Measurements from ENCODE around the gene GGPS1. TPM values are rescaled to one million over a fixed set of nuclear protein-coding genes. Genes with fewer than 3 reads are reported as not detected.

Gene GGPS1
- 34.0 TPM for total RNA-seq (2013)
- 10 to 100 TPM in 2 of 3 donors, 1 to 10 TPM in 1; 7.9 to 53.0 (median 45.8) TPM for polyA plus RNA-seq
- polyA minus RNA-seq: 3.6 and 9.3 TPM in 2 replicates
- total RNA-seq: 3.9 to 9.6 (median 5.9) reads per million in 11 experiments

DNA sequence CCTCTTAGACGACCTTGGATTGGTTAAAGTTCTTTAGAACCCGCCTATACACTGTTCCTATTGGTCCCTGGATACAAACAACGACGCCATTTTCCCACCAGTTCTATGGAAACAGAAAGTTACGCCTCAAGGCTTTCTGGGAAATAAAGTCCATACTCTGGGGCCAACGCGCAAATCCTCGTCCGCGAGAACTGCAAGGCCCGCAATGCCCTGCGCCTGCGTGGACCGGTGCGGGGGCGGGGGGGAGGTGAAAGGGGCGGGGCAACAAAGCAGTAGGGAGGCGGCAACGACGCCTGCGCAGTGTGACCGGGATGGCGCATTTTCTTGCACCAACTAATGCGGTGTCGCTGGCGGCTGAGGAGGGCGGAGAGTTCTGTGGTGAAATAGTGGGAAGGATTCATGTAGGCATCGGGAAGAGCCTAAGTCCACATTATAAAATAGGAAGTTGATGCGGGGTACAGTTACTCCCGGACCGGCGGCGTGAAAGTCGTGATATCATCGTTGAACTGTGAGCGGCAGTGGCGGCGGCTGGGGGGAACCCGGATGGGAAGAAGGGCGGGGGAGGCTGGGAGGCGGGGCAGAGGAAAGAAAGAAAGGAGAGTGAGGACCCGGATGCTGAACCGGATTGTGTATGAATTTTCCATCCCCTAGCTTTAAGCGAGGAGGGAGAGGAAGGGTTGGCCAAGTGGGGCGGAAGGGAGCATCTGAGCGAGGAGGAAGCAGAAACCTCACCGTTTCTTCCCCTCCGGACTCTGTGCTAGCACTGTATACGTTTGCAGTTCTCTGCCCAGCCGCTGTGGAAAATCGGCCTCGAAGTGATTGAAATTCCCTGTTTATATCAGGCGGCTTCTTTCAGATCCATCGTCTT, at the start of gene GGPS1:
Gene GGPS1, plus strand, starts transcription at position 300 of the 868 bp plus-strand sequence. CDS start 6,695 bp downstream, outside the sequence.
- Histone ChIP-seq H4K20me1 (ENCODE audit: insufficient read depth, low read length) (peaks cover 76% of the 10 kb centered on the region), H2AFZ (ENCODE audit: insufficient read depth, low read depth, low read length, poor library complexity, severe bottlenecking) (peak within 1 kb of the TSS; percentile 75), H3K9ac (ENCODE audit: insufficient read depth, low read length, poor library complexity, severe bottlenecking) (peak within 1 kb of the TSS; percentile 96), H3K9me3 (replicated peaks in 1 of 2; ENCODE audit: control insufficient read depth in 1 of 2, insufficient read depth in 1 of 2, low read length in 2 of 2) (no peaks in the 10 kb centered on the region), H3K4me3 (replicated peaks in 1 of 3; ENCODE audit: low read depth in 2 of 3, low read length in 3 of 3) (peak within 1 kb of the TSS; percentile 81 to 99 (median 92)), H3K27ac (ENCODE audit: low read depth in 1 of 2, low read length in 2 of 2) (peak within 1 kb of the TSS; percentile 90 to 96), H3K4me1 (ENCODE audit: control insufficient read depth in 1 of 2, insufficient read depth in 2 of 2, low read length in 2 of 2) (peaks cover 40 to 67% of the 10 kb centered on the region in 2 donors), H3K27me3 (ENCODE audit: control insufficient read depth in 2 of 2, insufficient read depth in 2 of 2, low read length in 2 of 2) (no peaks in the 10 kb centered on the region), H3K79me2 (ENCODE audit: insufficient read depth, low read length) (peaks cover 90% of the 10 kb centered on the region), H3K36me3 (replicated peaks in 1 of 2; ENCODE audit: control insufficient read depth in 1 of 2, insufficient read depth in 2 of 2, low read length in 2 of 2) (no peaks in the 10 kb centered on the region), H3K4me2 (replicated peaks; ENCODE audit: extremely low read depth, low read length, poor library complexity, severe bottlenecking) (peak within 1 kb of the TSS; percentile 93)
- intact Hi-C loops (cut with micrococcal nuclease): loop anchor here (2.0 to 10.0 kb wide), 6 partner anchors 38 to 204 kb away; partner anchors contain the start of genes B3GALNT2 (in 2 of the 2), TBCE (in 2 of the 2), RBM34 (in 1 of the 2) and TOMM20 (in 1 of the 2)
- Mint-ChIP-seq H3K9me3 (no peaks in the 10 kb centered on the region), H3K36me3 (peaks cover 0 to 5% of the 10 kb centered on the region in 2 donors), H3K4me1 (peaks cover 36% of the 10 kb centered on the region), H3K27me3 (ENCODE audit: low read depth in 3 of 3) (peaks cover 0 to 2% (median 0%) of the 10 kb centered on the region in 3 donors), H3K4me3 (no peak within 1 kb of the TSS), H3K27ac (peak within 1 kb of the TSS in 5 of 7 donors; percentile 89 to 96 (median 90))
- TF ChIP-seq CTCF (IDR thresholded peaks at IDR 0.05): peak; percentile 25
- DNase-seq: peak; percentile 99
- WGBS (ENCODE audit: insufficient coverage): 0% methylated on average over 46 of the region's 54 CpGs

DNA sequence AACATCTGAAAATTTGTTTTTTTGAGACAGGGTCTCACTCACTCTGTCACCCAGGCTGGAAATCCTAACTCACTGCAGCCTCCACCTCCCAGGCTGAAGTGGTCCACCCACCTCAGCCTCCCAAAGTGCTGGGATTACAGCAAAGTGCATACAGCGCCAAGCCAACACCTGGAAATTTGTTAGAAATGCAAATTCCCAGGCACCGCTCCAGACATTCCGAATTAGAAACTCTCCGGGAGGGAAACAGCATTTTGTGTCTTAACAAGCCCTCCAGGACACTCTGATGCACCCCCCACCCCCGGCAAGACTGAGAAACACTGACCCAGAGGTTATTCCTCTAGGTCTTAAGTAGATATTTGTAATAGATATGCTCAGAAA, 49.5 kb upstream of the GGPS1 start:
- H3K27me3 Mint-ChIP-seq (ENCODE audit: low read depth in 3 of 3): no peaks in the 10 kb centered on the region
- H3K36me3 Mint-ChIP-seq: peaks cover 0 to 3% of the 10 kb centered on the region in 2 donors
- TF ChIP-seq CTCF (IDR thresholded peaks at IDR 0.05): no peak
- intact Hi-C loops (cut with micrococcal nuclease): no loop called here
- WGBS (ENCODE audit: insufficient coverage): 100% methylated on average over 2 of the region's 5 CpGs
- H3K36me3 ChIP-seq (replicated peaks in 1 of 2; ENCODE audit: control insufficient read depth in 1 of 2, insufficient read depth in 2 of 2, low read length in 2 of 2): no peaks in the 10 kb centered on the region
- no peak overlapping the region for H3K27ac ChIP-seq (ENCODE audit: low read depth in 1 of 2, low read length in 2 of 2)
- peaks cover 12 to 17% of the 10 kb centered on the region in 2 donors for H3K4me1 ChIP-seq (ENCODE audit: control insufficient read depth in 1 of 2, insufficient read depth in 2 of 2, low read length in 2 of 2)
- DNase-seq: no peak
- H4K20me1 ChIP-seq (ENCODE audit: insufficient read depth, low read length): peaks cover 99% of the 10 kb centered on the region
- no peak overlapping the region for H3K4me3 Mint-ChIP-seq
- peaks cover 98% of the 10 kb centered on the region for H3K79me2 ChIP-seq (ENCODE audit: insufficient read depth, low read length)
- no peak overlapping the region for H3K9ac ChIP-seq (ENCODE audit: insufficient read depth, low read length, poor library complexity, severe bottlenecking)
- no peaks in the 10 kb centered on the region for H3K9me3 ChIP-seq (replicated peaks in 1 of 2; ENCODE audit: control insufficient read depth in 1 of 2, insufficient read depth in 1 of 2, low read length in 2 of 2)
- H2AFZ ChIP-seq (ENCODE audit: insufficient read depth, low read depth, low read length, poor library complexity, severe bottlenecking): no peak overlapping the region
- H3K4me2 ChIP-seq (replicated peaks; ENCODE audit: extremely low read depth, low read length, poor library complexity, severe bottlenecking): no peak overlapping the region
- no peak overlapping the region for H3K27ac Mint-ChIP-seq
- no peak overlapping the region for H3K4me3 ChIP-seq (replicated peaks in 1 of 3; ENCODE audit: low read depth in 2 of 3, low read length in 3 of 3)
- no peaks in the 10 kb centered on the region for H3K27me3 ChIP-seq (ENCODE audit: control insufficient read depth in 2 of 2, insufficient read depth in 2 of 2, low read length in 2 of 2)
- H3K4me1 Mint-ChIP-seq: peaks cover 26% of the 10 kb centered on the region
- H3K9me3 Mint-ChIP-seq: peaks cover 0 to 3% (median 0%) of the 10 kb centered on the region in 7 donors
